CD8-positive, alpha-beta memory T cell (primary cell): Measurements from ENCODE around the gene LCE4A. TPM values are rescaled to one million over a fixed set of nuclear protein-coding genes. Genes with fewer than 3 reads are reported as not detected.

Source experiments
- CTCF ChIA-PET: fragments of 350-600 bp; sonication (Branson Sonifier 250); formaldehyde crosslinking; loops from one replicate; lab custom pipeline; 2021; ENCODE audit warnings: antibody characterized with exemption; lab: Charles Lee
- POLR2A ChIA-PET: fragments of 350-600 bp; sonication (Branson Sonifier 250); formaldehyde crosslinking; loops from one replicate; lab custom pipeline; 2021; ENCODE audit warnings: antibody characterized with exemption; lab: Charles Lee
- DNase-seq, 5 donors: peaks; one replicate each; pipeline versions ENCODE4 v3.0.0 to v3.0.0-alpha.2; 2020 to 2022; ENCODE audit warnings: mixed read lengths in 1 of 5
- H3K27ac ChIP-seq: one replicate; pipeline ENCODE4 v1.7.0; 2013; ENCODE audit warnings: low read depth, mild to moderate bottlenecking, low read length, moderate library complexity
- H3K27me3 ChIP-seq: 2 replicates; pipeline ENCODE4 v1.7.0; 2013; ENCODE audit warnings: low read length, mild to moderate bottlenecking; ENCODE audit not compliant: insufficient read depth, poor library complexity, severe bottlenecking
- H3K36me3 ChIP-seq: 2 replicates; pipeline ENCODE4 v1.7.0; 2013; ENCODE audit warnings: mild to moderate bottlenecking, low read length, moderate library complexity; ENCODE audit not compliant: insufficient read depth
- H3K4me1 ChIP-seq: 2 replicates; pipeline ENCODE4 v1.7.0; 2013; ENCODE audit warnings: mild to moderate bottlenecking, low read length, moderate library complexity; ENCODE audit not compliant: insufficient read depth
- H3K4me3 ChIP-seq: 2 replicates; pipeline ENCODE4 v1.7.0; 2013; ENCODE audit warnings: mild to moderate bottlenecking, low read length
- H3K9me3 ChIP-seq: 2 replicates; pipeline ENCODE4 v1.7.0; 2013; ENCODE audit warnings: mild to moderate bottlenecking, low read length
- H3K27ac Mint-ChIP-seq, 8 donors: one replicate each; pipeline ENCODE4 v1.8.0; 2020 to 2021; ENCODE audit warnings: mixed read lengths in 8 of 8, mild to moderate bottlenecking in 6 of 8, inconsistent platforms in 3 of 8, moderate library complexity in 3 of 8
- H3K27me3 Mint-ChIP-seq, 2 donors: one replicate each; pipeline ENCODE4 v1.8.0; 2020 to 2021; ENCODE audit warnings: mixed read lengths in 2 of 2, mild to moderate bottlenecking in 1 of 2, moderate library complexity in 1 of 2
- H3K36me3 Mint-ChIP-seq, 3 donors: one replicate each; pipeline ENCODE4 v1.8.0; 2020 to 2021; ENCODE audit warnings: mixed read lengths in 3 of 3, inconsistent platforms in 1 of 3, mild to moderate bottlenecking in 1 of 3
- H3K4me1 Mint-ChIP-seq, 3 donors: one replicate each; pipeline ENCODE4 v1.8.0; 2020 to 2021; ENCODE audit warnings: mixed read lengths in 3 of 3, inconsistent platforms in 1 of 3, mild to moderate bottlenecking in 1 of 3
- H3K4me3 Mint-ChIP-seq, 7 donors: one replicate each; pipeline ENCODE4 v1.8.0; 2020 to 2021; ENCODE audit warnings: mixed read lengths in 7 of 7, mild to moderate bottlenecking in 6 of 7, moderate library complexity in 4 of 7, inconsistent platforms in 2 of 7
- H3K9me3 Mint-ChIP-seq, 5 donors: one replicate each; pipeline ENCODE4 v1.8.0; 2020 to 2022; ENCODE audit warnings: mixed read lengths in 5 of 5, mild to moderate bottlenecking in 3 of 5, moderate library complexity in 2 of 5, inconsistent platforms in 1 of 5
- polyA plus RNA-seq: library from polyadenylated mRNA; unstranded; fragments of 300-500 nt; fragmentation: Illumina TruSeq; gene quantifications from one replicate; pipeline ENCODE4 v1.2.3, GENCODE V29; 2021
- total RNA-seq, 2 experiments: library from RNA; stranded (reverse); gene quantifications; one replicate each; pipeline ENCODE4 v1.2.3, GENCODE V29; 2021

Gene LCE4A
- total and polyA plus RNA-seq, 3 experiments from 2014 or later, result not detected

GRCh38 chr1:152735648-152736047 lies 27.7 kb downstream of the LCE4A start:
- H3K36me3 ChIP-seq, result no peaks in the 10 kb centered on the region
- no peaks in the 10 kb centered on the region for H3K9me3 ChIP-seq
- no peak overlapping the region for H3K27ac Mint-ChIP-seq
- POLR2A ChIA-PET, result no interaction called here
- peaks cover 11 to 39% of the 10 kb centered on the region in 2 donors for H3K27me3 Mint-ChIP-seq
- H3K27me3 ChIP-seq, result no peaks in the 10 kb centered on the region
- H3K9me3 Mint-ChIP-seq, result no peaks in the 10 kb centered on the region
- H3K4me1 Mint-ChIP-seq, result no peaks in the 10 kb centered on the region
- no peaks in the 10 kb centered on the region for H3K36me3 Mint-ChIP-seq
- DNase-seq, result no peak
- no peak overlapping the region for H3K4me3 Mint-ChIP-seq
- CTCF ChIA-PET, result no interaction called here
- H3K27ac ChIP-seq, result no peak overlapping the region
- no peaks in the 10 kb centered on the region for H3K4me1 ChIP-seq
- no peak overlapping the region for H3K4me3 ChIP-seq

DNA sequence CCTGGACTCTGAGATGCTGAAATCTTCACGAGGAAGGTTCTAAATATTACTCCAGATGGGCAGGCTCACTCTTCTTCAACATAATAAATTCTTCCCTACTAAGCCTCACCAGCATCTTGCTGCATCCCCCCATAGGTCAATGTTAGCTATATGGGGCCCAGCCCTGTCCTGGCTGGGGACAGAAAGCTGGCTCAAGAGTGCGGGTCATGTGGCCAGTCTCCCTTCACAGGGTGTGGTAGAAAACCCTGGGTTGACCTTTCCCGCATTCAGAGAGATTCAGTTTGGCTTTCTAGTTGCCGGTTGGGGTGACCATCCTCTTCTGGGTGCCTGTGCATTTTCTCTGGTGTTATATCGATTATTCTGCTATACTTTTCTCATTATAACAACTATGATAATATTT lies 30.0 kb downstream of the LCE4A start:
- no peaks in the 10 kb centered on the region for H3K9me3 ChIP-seq
- H3K27me3 ChIP-seq, result no peaks in the 10 kb centered on the region
- H3K4me3 ChIP-seq, result no peak overlapping the region
- H3K9me3 Mint-ChIP-seq, result no peaks in the 10 kb centered on the region
- H3K4me1 ChIP-seq, result no peaks in the 10 kb centered on the region
- no peak overlapping the region for H3K27ac Mint-ChIP-seq
- ChIA-PET CTCF (no interaction called here), POLR2A (no interaction called here)
- no peaks in the 10 kb centered on the region for H3K36me3 ChIP-seq
- no peak overlapping the region for H3K4me3 Mint-ChIP-seq
- no peaks in the 10 kb centered on the region for H3K36me3 Mint-ChIP-seq
- no peaks in the 10 kb centered on the region for H3K4me1 Mint-ChIP-seq
- peaks cover 7 to 42% of the 10 kb centered on the region in 2 donors for H3K27me3 Mint-ChIP-seq
- no peak overlapping the region for H3K27ac ChIP-seq
- DNase-seq, result no peak

GRCh38 chr1:152739841-152740240 lies 31.9 kb downstream of the LCE4A start:
- Histone ChIP-seq H3K27ac (no peak overlapping the region), H3K27me3 (no peaks in the 10 kb centered on the region), H3K36me3 (no peaks in the 10 kb centered on the region), H3K4me3 (no peak overlapping the region), H3K9me3 (no peaks in the 10 kb centered on the region), H3K4me1 (no peaks in the 10 kb centered on the region)
- Mint-ChIP-seq H3K27me3 (peaks cover 11 to 44% of the 10 kb centered on the region in 2 donors), H3K36me3 (no peaks in the 10 kb centered on the region), H3K27ac (no peak overlapping the region), H3K9me3 (no peaks in the 10 kb centered on the region), H3K4me3 (no peak overlapping the region), H3K4me1 (no peaks in the 10 kb centered on the region)
- no peak for DNase-seq
- CTCF ChIA-PET, result no interaction called here
- POLR2A ChIA-PET, result no interaction called here

DNA sequence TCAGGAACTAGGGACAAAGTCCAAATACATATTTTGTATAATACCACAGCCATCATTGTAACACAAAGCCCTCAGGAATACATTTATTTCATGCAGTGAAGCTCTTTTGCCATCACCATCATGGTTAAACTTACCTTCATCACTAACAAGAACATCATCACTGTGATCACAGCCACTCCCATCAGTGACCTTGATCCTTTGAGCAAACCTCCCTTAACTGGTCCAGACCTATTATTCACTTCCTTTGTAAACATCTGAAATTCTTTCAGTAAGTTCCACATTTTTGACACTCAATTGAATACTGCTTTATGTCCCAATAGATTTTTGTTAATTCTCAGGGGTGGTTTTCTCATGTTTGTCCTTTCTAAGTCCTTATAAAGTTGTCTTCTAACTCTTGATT lies 33.7 kb downstream of the LCE4A start:
- ChIA-PET CTCF (no interaction called here), POLR2A (no interaction called here)
- DNase-seq, result no peak
- H3K27ac ChIP-seq, result no peak overlapping the region
- Mint-ChIP-seq H3K27ac (no peak overlapping the region), H3K36me3 (no peaks in the 10 kb centered on the region), H3K27me3 (peaks cover 11 to 48% of the 10 kb centered on the region in 2 donors), H3K4me3 (no peak overlapping the region), H3K4me1 (no peaks in the 10 kb centered on the region), H3K9me3 (no peaks in the 10 kb centered on the region)
- H3K4me1 ChIP-seq, result no peaks in the 10 kb centered on the region
- H3K27me3 ChIP-seq, result no peaks in the 10 kb centered on the region
- no peak overlapping the region for H3K4me3 ChIP-seq
- no peaks in the 10 kb centered on the region for H3K36me3 ChIP-seq
- H3K9me3 ChIP-seq, result no peaks in the 10 kb centered on the region

DNA sequence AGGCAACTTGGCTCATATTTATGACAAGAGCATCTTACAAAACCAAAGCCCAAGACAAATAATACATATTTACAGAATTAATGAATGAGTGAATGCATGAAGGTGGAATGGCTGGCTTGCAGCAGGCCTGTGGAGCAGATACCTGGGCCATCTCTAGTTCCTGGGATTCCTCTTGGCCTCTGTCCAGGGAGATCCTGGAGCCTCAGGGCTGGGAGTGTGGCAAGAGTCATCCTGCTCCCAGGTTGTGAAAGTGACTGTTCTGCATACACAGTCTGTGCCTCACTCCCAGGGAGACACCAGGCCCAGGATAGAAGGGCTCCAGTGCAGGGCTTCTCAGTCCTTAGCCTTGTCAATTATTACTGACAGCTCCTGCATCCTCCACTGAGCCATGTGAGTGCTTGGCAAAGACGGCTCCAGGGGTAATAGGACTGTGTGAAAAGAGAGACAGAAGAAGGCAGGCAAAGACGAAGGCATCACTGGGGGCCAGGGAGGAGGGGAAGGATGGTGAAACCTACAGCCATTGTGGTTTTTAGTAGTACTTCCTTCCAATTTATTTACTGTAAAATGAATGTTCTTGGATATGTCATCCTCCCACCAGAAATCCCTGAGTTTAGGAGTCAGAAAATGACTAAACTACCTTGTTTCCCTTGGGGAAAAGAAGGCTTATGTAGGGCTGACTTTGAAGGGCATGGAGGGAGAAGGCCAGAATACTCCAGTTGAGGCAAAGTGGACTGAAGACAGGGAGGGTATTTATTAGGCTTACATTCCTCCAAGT lies 35.6 kb downstream of the LCE4A start:
- Histone ChIP-seq H3K4me1 (no peaks in the 10 kb centered on the region), H3K4me3 (no peak overlapping the region), H3K27me3 (no peaks in the 10 kb centered on the region), H3K9me3 (no peaks in the 10 kb centered on the region), H3K27ac (no peak overlapping the region), H3K36me3 (no peaks in the 10 kb centered on the region)
- no peaks in the 10 kb centered on the region for H3K36me3 Mint-ChIP-seq
- POLR2A ChIA-PET, result no interaction called here
- DNase-seq, result no peak
- peaks cover 7 to 43% of the 10 kb centered on the region in 2 donors for H3K27me3 Mint-ChIP-seq
- CTCF ChIA-PET, result no interaction called here
- no peak overlapping the region for H3K27ac Mint-ChIP-seq
- H3K4me1 Mint-ChIP-seq, result no peaks in the 10 kb centered on the region
- peaks cover 0 to 2% (median 0%) of the 10 kb centered on the region in 5 donors for H3K9me3 Mint-ChIP-seq
- H3K4me3 Mint-ChIP-seq, result no peak overlapping the region

DNA sequence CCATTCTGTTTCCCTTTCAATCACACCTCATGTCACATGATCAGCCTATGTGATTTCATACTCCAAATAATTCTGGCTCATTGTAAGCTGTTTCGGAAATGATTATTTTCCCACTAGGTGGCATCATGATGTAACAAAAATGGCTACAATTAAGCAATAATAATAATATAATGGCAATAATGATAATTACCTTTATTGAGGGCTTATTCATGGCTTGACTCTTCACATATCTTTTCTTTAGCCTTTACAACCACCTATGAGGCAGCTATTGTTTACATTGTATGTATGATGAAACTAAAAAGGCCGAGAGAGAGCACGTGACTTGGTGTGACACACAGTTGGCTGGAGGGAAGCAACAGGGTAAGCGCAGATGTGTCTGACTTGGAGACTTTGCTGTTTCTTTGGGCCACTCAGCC lies 37.3 kb downstream of the LCE4A start:
- Mint-ChIP-seq H3K9me3 (peaks cover 0 to 2% (median 0%) of the 10 kb centered on the region in 5 donors), H3K27me3 (peaks cover 3 to 45% of the 10 kb centered on the region in 2 donors), H3K4me3 (no peak overlapping the region), H3K36me3 (no peaks in the 10 kb centered on the region), H3K27ac (no peak overlapping the region), H3K4me1 (no peaks in the 10 kb centered on the region)
- Histone ChIP-seq H3K27me3 (no peaks in the 10 kb centered on the region), H3K4me1 (no peaks in the 10 kb centered on the region), H3K27ac (no peak overlapping the region), H3K9me3 (no peaks in the 10 kb centered on the region), H3K4me3 (no peak overlapping the region), H3K36me3 (no peaks in the 10 kb centered on the region)
- CTCF ChIA-PET, result no interaction called here
- POLR2A ChIA-PET, result no interaction called here
- DNase-seq, result no peak

GRCh38 chr1:152745765-152746444 lies 37.9 kb downstream of the LCE4A start:
- ChIA-PET CTCF (no interaction called here), POLR2A (no interaction called here)
- Histone ChIP-seq H3K9me3 (no peaks in the 10 kb centered on the region), H3K27ac (no peak overlapping the region), H3K36me3 (no peaks in the 10 kb centered on the region), H3K27me3 (no peaks in the 10 kb centered on the region), H3K4me3 (no peak overlapping the region), H3K4me1 (no peaks in the 10 kb centered on the region)
- Mint-ChIP-seq H3K4me1 (no peaks in the 10 kb centered on the region), H3K27me3 (peaks cover 3 to 49% of the 10 kb centered on the region in 2 donors), H3K4me3 (no peak overlapping the region), H3K36me3 (no peaks in the 10 kb centered on the region), H3K27ac (no peak overlapping the region), H3K9me3 (peaks cover 0 to 2% (median 0%) of the 10 kb centered on the region in 5 donors)
- DNase-seq, result no peak

- Histone ChIP-seq H3K9me3 (no peaks in the 10 kb centered on the region), H3K27me3 (no peaks in the 10 kb centered on the region), H3K36me3 (no peaks in the 10 kb centered on the region), H3K4me1 (no peaks in the 10 kb centered on the region), H3K27ac (no peak overlapping the region), H3K4me3 (no peak overlapping the region)
- peaks cover 0 to 2% (median 0%) of the 10 kb centered on the region in 5 donors for H3K9me3 Mint-ChIP-seq
- POLR2A ChIA-PET, result no interaction called here
- peaks cover 6 to 43% of the 10 kb centered on the region in 2 donors for H3K27me3 Mint-ChIP-seq
- H3K4me1 Mint-ChIP-seq, result no peaks in the 10 kb centered on the region
- no peaks in the 10 kb centered on the region for H3K36me3 Mint-ChIP-seq
- CTCF ChIA-PET, result no interaction called here
- H3K27ac Mint-ChIP-seq, result no peak overlapping the region
- DNase-seq, result no peak
- no peak overlapping the region for H3K4me3 Mint-ChIP-seq
These were observed 39.9 kb downstream of the LCE4A start for GRCh38 chr1:152747831-152748230.
